NOMO-1 treated with DMSO at 0.1 percent for 48 hours (cell line): ENCODE results near the gene VOPP1.
A peak's percentile ranks its signal among the peaks of the same experiment; 100 is the strongest.
"Not testable (repeated sequence)": the region's sequence is repeated elsewhere in the genome, so short reads cannot be mapped to it uniquely, and the experiment has no call there.

Experiments
- DNase-seq: peaks from one replicate; lab custom pipeline; 2025; ENCODE audit not compliant: unreplicated experiment; lab: John Stamatoyannopoulos, UW

The VOPP1 gene

DNA sequence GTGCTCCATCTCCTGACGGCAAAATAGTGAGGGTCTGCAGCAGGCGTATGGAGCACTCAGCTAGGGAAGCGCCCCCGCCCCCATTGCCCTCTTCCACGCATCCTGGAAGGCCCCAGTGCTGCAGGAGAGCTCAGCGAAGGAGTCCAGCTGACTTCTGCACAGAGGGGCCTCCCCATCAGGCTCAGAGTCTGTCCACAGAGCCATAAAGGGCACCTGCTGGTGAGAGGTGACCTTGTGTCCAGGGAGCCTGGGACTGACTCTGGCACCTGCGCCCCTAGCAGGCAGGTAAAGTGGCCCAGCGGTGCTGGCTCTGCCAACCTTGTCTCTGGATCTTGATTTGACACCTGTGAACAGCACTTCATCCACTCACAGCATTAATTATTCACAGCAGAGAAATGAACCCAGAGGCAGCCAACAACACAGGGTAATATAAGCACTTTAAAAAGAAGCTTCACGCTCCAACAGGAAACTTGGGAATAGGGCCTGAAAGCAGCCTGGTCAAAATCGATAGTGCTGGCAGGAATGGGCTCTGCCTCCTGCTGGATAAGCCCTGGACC is 59.6 kb downstream of the VOPP1 start:
- DNase-seq, result no peak

DNA sequence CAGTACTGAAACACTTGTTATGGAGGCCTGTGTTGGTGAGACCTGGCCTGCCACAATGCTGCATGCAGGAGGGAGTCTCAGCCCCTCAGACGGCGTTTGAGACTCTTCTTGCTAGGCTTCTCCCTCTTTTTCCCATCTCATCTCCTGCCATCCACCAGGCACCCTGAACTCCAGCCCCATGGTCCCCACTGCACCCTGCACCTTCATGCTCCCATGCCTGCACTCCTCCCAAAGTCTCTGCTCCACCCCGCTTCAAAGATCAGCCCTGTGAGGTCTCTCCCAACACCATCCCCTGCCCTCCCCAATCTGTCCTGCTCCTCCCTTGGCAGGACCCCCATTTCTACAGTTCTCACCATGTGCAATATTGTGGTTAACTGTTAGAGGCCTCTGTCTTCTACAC is 61.7 kb downstream of the VOPP1 start:
- no peak for DNase-seq

DNA sequence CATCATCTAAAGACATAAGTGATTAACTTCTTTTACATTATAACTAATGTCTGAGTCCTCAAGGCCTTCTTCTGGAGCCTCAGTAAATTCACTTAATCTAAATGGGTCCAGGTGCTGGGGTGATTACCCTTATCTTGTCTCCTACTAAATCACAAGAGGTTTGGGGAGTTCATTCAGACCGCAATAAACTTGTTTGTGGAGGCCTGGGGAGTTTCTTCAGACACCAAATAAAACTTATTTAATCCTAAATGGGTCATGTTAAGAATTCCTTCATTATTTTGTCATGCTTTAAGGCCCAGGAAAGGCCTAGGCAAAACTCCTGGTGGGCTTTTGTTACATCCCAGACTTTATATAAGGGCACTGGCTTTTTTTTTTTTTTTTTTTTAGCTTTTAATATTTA is 62.1 kb downstream of the VOPP1 start:
- DNase-seq, result not testable (repeated sequence)

DNA sequence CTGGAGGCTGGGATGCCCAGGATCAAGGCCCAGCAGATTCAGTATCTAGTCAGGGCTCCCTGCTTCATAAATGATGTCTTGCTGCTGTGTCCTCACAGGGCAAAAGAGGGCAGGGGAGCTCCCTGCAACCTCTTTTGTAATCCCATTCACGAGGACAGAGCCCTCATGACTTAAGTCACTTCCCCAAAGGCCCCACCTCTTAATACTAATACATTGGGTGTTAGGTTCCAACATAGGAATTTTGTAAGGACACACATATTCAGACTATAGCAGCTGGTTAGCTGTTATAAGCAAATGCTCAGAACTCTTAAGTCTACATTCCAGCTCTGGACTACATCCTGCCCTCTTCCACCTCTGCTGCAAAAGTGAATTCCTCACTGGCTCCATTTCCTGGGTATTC is 63.0 kb downstream of the VOPP1 start:
- peak; percentile 7 for DNase-seq

DNA sequence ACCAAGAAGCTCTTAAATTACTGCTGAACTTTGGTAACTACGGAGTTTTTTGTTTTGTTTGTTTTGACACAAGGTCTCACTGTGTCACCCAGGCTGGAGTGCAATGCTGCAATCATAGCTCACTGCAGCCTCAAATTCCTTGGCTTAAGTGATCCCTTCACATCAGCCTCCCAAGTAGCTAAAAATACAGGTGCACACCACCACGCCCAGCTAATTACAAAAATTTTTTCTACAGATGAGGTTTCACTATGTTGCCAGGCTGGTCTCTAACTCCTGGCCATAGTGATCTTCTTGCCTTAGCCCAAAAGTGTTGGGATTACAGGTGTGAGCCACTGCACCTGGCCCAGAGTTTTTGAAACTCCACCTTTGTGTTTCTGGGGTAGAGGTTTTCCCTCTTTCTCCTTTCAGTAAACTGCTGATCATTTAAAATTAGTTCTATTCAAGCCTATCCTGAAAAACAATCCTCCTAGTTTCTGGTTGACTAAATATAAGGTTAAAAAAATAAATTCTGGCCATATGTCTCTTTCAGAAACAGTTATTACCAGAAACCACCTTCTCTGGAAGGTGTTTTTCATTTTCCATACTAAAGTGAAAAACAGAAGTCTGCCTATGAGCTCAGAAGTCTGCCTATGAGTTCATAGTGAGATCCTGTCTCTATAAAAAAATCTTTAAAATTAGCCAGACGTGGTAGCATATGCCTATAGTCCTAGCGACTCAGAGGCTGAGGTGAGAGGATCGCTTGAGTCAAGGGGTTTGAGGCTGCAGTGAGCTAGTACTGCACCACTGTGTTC is 63.9 kb downstream of the VOPP1 start:
- no peak for DNase-seq

DNA sequence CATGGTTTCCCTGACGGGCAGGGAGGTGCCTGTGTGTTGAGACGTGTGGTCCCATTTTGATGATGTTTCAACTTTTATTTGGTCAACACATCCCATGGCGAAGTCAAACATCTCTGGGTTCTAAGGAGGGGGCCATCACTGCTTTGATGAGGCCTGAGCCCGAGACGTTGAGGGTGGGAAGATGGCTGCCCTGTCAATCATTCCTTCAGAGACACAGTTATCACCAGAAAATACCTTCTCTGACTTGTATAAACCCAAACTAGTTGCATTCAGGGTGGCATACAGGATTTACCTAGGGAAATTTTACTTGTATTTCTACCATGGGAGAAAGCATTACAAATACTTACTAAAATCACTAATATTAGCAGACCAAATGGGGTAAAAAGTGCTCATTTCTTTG is 64.6 kb downstream of the VOPP1 start:
- DNase-seq, result no peak

DNA sequence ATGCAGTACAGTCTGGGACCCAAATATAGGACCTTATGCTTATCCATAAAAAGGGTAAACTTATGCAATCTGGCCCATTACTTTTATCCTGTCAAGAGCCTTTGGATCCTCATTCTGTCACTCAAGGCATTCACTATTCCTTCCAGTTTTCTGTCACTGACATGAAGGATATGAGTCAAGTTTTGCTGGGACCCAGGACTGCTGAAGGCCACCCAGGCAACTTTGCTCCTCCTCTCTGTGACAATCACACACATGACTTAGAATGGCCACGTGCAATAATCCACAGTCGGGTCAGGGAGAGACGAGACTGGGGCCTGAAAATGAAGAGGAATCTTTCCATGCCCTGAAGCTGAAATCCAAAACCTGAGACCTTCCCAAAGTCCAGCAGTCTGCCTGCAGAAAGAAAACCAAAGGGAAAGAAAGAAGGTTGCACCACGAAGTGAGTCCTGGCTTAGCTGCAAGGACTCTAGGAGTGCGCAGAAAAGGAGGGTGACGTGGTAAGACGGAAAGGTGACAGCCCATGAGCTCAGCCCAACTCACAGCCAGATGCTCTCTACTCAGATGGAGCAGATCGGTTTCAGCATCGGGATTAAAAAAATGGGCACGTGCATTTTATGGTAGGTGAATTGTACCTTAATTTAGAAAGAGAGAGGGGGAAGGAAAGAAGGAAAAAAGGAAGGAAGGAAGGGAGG is 67.2 kb downstream of the VOPP1 start:
- no peak for DNase-seq

DNA sequence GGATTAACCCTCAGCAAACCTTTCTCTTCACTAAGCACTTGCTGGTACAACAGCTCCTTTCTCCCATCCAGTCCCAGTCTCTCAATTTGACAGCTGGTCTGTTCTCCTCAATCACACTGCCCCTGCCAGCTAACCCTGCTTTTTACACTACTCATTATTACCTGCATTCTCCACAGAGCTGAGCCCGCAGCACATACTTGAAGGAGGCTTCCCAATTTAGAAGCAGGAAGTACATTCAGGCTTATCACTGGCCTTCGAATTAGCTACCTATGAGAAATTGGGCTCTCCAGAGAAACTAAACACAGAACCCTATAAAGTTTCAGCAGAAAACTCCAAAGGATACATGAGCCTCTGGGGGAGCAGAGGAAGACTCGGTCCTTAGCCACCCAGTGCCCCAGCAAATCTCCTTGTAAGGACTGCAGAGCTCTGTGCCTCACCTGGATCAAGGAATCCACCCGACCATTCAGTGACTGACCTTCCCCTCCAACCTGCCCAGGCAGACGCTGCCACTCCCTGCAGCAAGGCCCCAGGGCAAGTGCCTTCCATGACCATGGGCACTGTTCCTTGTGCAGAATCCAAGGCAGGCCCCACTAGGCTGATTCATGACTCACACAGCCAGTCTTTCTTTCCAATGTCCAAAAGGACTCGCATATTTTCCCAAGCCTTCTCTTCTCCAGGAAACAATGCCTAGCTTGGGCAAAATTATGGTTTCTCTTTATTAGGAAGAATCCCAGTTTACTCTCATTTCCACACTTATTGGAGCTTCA is 68.0 kb downstream of the VOPP1 start:
- DNase-seq, result no peak

DNA sequence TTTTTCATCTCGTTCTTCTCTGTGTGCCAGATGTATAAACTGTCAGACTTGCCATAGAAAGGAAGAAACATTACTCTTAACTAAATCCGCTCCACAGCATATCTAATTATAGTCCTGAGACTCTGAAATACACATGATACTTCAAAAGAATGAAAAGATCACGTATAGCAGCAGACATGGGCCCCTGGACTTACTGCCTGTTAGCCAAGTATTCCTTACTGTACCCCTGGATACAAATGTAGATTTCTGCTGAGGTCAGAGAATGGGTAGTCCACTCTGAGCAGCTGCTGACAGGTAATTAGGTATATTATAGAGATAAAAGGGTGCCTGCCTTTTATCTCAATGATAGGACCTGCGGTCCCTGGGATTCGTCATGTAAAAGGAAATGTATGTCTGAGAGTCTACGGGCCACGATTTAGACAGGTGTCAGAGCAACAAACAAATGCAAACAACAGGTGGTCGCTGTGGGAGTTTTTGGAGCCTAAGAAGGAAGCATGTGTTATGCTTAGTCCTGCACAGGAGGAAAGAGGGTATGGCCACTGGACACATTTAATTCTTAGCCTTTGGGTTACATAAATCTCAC is 69.4 kb downstream of the VOPP1 start:
- no peak for DNase-seq

DNA sequence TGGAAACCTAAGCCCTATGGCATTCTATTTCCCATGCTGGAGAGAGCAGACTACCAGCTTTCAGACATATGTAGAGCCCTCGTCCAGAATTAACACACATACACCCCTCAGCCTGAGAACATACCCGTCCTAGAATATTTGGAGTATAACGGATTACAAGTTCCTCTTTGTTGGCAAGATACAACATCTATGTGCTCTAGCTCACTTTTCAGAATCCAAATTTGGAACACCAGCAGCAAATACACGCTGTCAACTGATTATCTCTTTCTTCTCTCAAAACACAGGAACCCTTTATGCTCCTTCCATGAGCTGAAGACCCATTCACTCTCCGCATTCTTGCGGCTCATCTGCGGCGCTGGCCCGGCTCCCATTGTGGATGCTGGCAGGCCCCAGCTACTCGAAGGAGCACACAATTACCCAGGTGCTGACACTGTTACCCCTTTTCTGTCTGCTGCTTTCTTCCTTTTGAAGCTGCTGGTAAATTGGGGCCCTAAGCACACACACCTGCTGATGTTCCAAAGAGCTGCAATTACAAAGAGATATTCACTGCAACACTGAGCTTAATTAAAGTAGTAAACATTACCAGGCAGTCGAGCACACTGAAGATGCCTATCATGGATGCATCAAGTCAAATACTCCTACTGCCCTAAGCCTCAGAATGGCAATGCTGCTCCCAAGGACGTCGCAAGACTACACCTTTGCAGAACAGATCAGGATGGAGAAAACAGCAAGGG is 70.0 kb downstream of the VOPP1 start:
- no peak for DNase-seq

DNA sequence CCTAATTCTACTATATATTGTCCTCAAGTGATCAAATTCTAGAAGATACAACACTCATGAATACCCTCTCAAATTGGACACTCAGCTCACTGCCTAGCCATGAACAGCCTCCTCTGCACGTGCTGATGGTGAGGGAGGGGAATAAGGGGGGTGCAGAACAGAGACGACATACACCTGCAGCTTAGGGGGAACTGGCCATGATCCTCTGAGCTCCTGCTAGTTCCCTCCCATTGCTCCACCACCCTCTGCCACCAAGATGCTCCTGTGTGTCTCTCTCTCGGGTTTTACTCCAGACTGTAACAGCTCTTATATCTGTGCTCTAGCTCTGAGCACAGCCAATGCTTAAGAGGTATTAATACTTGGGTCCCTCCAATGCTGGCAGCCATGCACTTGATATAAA is 70.7 kb downstream of the VOPP1 start:
- no peak for DNase-seq

DNA sequence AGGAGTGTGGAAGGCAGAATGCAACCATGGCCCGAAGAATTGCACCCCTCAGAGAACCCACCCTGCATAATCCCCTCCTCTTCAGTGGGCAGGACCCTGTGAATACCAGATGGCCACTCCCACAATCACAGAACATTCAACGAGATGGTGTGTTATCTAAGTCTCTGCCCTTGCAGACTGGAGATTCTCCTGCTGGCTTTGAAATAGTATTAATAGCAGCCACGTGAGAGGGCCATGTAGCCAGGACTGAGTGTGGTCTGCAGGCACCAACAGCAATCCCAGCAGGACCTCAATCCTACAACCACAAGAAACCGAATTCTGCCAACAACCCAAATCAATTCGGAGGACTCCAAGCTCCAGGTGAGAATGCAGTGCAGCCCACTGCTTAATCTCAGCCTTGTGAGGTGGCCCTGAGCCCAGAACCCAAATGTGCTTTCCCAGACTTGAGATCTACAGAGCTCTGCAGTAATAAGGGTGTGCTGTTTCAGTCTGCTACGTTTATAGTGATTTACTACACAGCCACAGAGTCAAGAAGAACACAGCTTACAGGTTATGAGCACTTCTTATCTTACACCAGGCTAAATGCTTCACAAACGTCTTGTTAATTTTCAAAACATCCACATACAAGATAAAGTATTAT is 72.1 kb downstream of the VOPP1 start:
- DNase-seq, result no peak

DNA sequence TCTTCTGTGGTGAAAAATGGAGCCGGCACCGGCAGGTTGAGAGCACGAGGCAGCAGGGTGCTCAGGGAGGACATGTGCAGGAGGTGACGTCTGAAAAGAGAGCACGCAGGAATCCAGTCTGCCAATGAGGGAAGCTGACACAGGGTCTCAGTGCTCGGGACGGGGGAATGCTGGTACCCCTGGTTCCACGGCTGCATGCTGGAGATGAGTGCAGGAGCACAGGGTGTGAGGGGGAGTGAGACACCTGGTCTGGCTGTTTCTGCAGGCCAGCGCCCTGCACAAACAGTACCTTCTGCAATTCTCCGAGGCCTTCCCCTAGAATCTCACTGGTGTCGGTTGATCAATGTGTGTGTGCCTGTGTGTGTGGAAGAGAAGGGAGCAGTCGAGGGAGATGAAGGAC is 72.7 kb downstream of the VOPP1 start:
- no peak for DNase-seq

DNA sequence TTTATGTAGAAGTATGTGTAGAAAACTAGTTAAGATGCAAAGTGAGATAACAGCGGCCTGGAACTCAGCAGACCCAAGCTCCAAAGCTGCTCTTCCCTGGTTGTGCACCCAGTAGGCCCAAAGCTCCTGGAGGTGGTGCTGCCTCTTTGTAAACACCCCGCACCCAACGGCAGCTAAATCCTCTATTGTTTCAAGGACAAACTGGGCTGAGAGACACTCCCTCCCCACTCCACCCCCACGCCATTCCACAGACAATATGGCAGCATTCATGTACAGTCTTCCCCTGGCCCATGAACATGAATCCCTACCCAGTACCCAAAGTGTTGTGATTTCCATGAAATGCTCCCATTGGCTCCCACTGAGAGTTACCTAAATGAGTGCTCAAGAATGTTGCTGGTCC is 73.5 kb downstream of the VOPP1 start:
- no peak for DNase-seq

DNA sequence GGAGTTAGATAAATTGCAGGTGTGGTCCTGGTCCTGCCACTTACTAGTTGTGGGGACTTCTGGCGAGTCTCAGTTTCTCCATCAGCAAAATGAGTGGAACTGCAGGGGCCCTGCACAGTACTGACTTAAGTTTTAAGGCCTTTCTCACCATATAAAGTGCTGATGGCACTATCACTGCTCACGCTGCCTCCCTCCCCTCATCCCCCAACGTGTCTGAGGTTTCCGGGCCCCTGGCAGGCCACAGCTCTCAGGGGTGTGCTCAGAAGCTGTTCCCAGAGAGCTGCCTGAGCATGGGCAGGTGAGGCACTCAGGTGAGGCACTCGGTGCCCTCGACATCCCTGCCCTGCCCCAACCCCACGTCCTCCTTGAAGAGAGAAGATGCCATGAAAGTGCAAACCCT is 74.2 kb downstream of the VOPP1 start:
- no peak for DNase-seq

DNA sequence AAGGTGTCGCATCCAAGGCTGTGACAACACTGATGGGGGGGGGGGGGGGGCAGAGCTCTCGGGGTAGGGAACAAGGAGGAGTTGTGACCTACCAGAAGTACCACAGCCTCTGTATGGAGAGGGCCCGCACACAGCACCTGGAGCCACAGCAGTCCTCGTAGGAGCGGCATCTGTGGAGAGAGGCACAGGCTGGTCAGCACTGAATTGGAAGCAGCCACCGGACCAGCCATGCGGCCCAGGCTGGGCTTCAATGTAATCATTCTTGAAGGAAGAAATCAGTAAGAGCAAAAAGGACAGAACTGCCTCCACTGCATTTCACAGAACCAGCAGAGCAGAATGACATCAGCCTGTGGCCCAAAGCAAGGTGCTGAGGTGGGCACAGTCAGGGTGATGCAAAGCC is 74.8 kb downstream of the VOPP1 start:
- DNase-seq, result no peak

DNA sequence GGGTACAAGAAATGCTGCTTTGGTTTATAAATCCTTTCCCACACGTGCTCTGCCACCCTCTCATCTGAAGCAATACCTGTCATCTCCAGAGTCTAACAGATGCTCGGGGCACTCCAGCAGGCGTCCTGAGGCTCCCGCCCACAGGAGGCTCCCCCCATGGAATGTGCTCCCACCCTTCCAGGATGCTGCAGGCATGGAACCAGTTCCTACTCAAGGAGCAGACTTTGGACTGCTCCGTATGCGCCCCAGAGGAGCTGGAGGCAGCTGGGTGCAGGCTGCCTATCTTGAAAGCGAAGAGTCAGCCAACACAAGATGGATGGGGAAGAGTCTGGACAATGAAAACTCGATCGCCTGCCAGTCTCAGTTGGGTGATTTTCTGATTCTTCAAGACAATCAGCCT is 75.4 kb downstream of the VOPP1 start:
- DNase-seq, result no peak

DNA sequence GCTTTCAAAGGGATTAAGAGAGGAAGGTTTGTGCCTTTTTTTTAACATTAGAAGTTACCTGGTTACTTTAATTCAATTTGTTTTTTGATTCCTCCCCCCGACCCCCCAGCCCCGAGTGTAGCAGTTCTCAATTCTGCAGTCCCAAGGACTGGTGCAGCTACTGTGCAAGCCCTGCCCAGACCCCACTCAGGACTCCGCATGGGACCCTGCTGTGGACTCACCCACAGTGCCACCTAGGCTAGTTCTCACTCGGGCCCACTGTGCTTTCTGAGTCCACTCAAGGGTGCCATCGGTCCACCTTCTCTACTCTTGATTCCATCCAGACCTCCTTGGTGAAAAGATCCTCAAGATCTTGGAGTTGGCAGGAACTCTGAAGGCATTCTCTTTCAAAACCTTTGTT is 77.4 kb downstream of the VOPP1 start:
- no peak for DNase-seq

DNA sequence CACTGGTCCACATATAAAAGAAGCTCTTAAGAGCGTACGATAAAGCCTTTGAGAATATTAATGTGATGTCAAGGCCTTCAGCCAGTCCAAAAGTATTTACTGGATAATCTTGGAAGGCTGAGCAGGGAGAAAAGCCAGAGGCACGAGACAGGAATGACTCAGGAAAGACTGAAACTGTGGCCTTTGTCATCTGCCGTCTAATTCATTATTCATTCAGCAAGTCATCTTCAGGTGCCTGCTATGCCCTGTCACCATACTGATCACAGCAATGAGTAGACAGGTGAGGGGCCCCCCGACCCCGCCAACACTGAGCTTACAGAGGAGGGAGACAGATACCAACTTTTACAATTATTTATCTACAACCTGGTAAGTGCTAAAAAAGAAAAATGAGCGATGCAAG is 78.9 kb downstream of the VOPP1 start:
- no peak for DNase-seq

DNA sequence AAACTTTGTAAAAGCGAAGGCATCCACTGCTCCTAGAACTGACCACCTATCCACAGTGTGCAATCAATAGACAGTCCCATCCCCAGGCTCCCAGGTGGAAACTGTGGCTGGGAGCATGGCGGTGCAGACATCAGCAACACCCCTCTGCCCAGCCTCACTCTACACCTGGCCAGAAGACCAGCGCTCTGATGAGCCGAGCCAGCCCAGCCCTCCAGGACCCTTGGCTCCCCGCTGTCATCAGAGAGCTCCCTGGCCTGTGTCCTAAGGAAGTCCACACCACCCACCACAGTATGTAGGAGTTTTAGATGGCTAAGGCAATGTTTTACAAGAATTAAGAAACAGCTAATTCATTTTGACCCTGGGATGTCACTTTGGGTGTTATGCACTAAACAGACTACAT is 81.0 kb downstream of the VOPP1 start:
- no peak for DNase-seq
